ENCODE measurements around the gene PRPS2.

Gene PRPS2

DNA sequence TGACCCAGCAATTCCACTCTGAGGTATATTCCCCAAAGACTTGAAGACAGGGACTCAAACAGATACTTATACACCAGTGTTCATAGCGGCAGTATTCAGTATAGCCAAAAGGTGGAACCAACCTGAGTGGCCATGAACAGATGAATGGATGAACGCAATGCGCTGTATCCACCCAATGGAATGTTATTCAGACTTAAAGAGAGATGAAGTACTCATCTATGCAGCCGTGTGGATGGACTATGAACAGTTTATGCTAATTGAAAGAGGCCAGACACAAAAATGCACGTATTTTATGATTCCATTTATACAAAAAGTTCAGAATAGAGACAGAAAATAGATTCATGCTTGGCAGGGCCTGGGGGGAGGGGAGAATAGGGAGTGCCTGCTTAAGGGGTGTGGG is 26.3 kb downstream of the PRPS2 start:
- no peak for DNase-seq

DNA sequence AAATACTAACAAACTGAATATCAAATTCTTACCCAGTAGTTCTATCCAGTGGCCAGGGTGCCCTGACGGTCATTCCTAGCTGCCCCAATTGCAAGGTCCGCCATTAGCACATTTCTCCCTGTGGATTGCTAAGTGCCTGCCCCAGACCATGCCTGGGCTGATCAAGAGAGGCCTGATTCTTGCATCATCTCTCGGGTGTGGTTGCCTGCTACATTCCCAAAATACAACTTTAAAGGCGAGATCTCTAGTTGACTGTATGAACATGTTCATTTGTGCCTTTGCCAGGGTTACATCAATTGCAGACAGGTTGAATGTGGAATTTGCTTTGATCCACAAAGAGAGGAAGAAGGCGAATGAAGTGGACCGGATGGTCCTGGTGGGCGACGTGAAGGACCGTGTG is 28.0 kb downstream of the PRPS2 start:
- DNase-seq: no peak

DNA sequence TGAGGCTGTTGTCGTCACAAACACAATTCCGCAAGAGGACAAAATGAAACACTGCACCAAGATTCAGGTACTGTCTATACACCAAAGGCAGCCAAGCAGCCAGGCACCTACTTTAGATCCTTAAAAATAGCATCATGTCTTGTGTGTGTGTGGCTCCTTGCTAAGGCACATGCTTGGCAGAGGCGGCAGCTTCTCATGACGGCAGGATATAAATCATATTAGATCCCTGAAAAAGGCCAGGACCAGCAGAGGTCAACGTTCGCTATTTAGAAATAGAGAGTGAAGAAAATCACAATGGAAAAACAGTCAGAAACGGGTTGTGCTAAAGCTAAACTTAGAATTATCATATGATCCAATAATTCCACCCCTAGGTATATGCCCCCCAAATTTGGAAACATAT is 29.5 kb downstream of the PRPS2 start:
- no peak for DNase-seq

DNA sequence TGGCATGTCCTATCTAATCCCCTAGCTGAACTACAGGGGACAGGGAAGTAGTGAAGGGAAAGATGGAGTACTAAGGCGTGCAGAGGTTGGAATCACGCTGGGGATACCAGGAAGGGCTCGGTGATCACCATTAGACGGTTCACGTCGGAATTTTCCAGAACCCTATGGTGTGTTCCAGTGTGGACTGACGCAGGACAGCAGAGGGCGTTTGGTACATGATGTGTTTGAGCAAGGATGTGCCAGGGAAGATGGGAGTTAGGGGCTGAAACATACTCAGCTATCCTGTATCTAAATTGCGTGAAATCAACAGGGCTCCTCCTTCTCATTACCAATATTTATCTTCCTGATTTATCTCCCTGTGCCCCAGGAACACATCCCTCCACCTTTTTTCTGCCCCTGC is 33.7 kb downstream of the PRPS2 start:
- DNase-seq: no peak

DNA sequence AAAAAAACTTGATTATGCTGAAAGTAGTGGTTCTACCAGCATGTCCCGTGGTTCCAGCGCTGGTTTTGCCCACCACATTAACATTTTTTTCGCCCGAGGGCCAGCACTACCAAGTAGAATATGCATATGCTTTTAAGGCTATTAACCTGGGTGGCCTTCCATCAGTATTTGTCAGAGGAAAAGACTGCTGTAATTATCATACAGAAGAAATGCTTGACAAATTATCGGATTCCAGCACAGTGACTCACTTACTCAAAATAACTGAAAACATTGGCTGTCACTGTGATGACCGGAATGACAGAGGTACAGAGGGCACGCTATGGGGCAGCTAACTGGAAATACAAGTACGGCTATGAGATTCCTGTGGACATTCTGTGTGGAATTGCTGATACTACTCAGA is 34.6 kb downstream of the PRPS2 start:
- no peak for DNase-seq

DNA sequence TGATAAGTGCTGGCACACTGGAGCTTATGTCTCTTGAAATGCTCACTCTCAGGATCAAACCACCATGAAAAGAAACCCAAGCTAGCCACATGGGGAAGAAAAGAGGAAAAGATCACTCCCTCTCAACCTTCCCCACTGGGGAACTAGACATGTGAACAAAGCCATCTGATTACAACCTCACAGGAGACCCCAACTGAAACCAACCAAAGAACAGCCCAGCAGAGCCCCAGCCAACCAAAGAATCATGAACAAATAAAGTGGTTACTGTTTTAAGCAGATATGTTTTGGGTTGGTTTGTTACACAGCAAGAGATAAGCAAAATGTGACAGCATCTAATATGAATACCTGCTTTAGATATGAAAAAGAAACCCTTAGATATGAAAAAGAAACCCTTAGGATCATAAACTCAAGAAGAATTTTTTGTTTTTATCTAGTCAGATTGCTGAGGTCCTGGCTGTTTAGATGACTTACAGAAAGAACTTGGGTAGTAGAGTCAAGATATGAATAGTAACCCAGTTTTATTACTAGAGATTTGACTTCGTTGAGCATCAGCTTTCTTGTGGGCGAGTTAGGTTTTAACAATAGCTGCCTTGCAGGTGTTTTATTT is 52.0 kb downstream of the PRPS2 start:
- DNase-seq: no peak

DNA sequence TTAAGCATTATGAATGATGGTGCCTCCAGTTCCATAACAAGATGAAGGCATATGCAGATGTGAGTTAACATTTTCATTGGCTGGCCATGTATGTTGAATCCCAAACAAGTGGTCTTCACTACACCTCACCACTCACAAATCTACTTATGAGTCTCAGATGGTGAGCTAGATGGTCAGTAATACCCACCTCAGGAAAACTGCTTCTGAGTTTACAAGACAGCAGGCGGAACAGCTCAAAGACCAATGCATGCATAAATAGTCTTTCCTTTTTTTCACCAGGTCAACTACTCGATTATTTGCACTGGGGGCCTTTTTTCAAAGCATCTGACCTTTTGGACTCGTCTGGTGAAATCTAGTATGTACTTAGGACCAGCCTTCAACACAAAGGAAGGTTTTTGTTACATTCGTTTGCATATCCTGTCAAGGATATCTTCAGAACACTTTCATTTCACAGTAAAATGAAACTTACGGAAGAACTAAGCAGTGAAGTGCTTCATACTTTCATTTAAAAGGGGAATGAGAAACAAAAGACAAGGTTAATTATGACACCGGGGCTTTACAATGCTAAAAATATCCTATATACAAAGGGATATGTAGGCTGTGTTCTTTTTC is 52.6 kb downstream of the PRPS2 start:
- no peak for DNase-seq

DNA sequence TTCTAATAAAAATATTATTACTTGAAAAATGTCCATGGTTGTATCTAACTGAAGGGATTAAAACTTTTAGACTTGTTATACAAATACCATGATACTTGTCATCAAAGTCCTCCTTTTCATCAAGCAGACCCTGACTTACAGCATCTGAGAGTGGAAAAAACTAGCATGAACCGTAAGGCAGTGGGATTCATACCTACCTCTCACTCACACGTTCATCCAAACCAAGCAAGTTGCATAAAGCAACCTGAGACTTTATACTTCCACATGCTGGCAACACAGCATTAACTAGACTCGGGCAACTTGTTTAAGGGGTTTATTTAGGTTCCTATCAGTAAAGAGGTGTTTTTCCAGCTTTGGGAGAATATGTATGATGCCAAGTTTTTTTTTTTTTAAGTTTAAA is 53.1 kb downstream of the PRPS2 start:
- DNase-seq: no peak

DNA sequence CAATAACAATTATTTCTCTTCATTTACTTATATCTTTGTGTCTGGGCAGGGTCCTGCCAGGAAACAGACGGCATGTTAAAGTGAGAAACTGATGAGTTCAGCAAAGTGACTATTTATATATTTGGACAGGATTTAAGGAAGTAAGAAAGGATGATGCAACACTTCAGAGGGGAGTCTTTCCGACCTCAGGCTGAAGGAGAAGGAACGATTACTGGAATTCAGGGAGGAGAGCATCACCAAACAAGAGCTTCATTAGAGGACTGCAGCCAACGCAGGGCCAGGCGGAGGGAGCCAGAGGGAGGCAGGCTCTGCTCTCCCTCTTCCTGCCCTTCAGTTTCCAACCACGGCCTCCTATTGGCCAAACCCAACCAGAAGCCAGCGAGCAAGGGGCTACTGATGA is 74.1 kb downstream of the PRPS2 start:
- no peak for DNase-seq

DNA sequence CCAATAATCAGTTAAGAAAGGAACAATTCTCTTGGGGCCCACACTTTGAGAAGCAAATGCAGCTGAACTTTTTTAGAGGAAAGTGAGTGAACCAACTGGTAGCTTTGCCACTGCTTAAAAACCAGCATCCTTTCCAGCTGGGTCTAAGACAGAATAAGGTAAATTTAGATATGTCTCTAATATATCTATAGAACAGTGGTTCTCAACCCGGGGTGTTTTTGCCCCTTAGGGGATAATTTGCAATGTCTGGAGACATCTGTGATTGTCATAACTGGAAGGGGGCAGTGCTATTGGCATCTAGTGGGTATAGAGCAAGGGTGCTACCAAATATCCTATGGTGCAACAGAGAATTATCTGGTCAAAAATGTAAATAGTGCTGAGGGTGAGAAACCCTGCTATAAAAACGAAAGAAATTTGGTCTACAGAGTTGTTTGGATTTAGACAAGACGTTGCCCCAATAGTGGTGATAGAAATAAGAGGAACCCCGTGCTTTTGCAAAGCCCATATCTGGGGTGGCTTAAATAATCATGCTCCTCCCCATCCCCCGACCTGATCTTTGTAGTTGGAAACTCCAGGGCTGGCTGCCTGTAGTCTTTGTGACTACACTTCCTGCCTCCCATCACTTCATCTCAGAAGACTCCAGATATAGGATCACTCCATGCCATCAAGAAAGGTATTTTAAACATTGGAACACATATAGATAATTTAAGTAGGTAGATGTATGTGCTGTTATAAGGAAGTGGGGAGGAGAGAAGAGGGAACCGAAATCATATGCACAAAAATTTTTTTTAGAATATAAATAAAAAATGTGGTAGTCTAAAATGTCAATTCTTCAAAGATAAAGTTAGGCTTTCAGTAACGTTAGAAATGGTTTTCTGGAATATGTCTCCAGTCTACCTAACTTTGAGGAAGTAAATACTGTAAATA is 75.5 kb downstream of the PRPS2 start, which contains the start of gene TLR7:
TSS of gene TLR7 (plus strand) at position 622 of the 927 bp plus-strand sequence. CDS start 507 bp downstream, outside the sequence.
- no peak for DNase-seq

DNA sequence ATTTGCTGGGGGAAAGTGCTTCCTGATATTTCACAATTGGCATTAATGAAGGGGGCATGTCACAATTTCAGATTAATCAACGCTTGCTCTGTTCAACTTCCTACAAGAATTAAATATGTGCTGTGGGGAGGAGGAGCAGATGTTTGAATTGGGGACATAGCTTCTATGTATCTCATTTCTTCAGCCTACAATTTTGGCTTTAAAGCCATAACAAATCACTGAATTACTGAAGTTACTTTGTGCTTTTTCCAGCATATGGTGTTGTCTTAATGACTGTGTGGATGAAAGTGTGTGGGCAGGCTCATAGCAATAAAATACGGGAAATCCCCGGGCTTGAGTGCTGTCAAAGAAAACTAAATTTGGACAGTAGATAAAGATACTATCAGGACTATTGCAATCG is 76.5 kb downstream of the PRPS2 start:
- no peak for DNase-seq

DNA sequence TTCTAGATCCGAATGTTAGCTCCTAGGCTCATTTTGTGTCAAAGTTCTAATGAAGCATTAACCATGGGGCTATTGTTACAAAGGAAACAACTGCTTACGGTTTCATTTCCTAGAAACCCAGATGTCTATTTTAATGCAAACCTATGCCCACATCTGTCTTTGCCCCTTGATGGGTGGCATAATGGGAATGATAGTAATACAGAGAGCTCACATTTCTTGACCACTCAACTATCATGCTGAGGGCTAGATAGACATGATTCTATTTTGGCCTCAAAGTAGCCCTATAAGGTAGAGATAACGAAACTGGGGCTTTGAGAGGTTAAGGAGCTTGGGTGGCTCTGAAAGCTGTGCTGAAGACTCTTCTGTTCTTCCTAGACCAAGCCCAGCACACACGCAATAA is 77.5 kb downstream of the PRPS2 start:
- DNase-seq: no peak

DNA sequence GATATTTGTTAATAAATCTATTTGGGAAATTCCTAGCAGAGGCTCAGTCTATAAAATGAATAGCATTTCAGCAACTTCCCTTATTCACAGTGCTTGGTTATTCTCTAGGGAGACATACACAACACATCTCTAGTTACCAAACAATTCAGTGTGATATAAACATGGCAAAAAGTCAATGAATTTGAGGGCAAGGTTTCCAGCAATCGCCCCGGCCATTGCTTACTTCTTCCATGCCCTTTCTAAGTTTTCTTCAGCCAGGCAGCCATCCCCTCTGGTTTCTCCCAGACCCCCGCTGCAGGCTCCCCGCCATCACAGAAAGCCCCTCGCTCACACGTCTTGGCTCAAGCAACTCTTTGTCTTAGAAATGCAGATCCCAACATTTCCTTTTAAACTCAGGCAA is 80.0 kb downstream of the PRPS2 start:
- no peak for DNase-seq

DNA sequence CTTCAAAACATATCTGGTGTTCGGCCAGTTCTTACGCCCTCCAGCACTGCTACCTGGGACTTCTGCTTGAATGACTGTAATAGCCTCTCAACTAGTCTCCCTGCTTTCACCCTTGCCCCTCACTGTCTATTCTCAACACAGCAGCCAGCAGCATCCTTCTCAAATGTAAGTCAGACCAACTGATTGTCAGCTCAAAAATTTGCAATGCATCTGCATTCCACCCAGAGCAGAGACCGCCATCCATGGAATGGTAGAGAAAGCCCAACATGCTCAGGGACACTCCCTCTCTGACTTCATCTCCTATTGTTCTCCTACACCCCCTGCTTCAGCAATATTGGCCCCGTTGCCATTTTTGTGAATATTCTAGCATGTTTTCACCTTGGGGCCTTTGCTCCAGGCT is 81.5 kb downstream of the PRPS2 start:
- DNase-seq: no peak
